Measurements from ENCODE around the gene BTRC.

DNA sequence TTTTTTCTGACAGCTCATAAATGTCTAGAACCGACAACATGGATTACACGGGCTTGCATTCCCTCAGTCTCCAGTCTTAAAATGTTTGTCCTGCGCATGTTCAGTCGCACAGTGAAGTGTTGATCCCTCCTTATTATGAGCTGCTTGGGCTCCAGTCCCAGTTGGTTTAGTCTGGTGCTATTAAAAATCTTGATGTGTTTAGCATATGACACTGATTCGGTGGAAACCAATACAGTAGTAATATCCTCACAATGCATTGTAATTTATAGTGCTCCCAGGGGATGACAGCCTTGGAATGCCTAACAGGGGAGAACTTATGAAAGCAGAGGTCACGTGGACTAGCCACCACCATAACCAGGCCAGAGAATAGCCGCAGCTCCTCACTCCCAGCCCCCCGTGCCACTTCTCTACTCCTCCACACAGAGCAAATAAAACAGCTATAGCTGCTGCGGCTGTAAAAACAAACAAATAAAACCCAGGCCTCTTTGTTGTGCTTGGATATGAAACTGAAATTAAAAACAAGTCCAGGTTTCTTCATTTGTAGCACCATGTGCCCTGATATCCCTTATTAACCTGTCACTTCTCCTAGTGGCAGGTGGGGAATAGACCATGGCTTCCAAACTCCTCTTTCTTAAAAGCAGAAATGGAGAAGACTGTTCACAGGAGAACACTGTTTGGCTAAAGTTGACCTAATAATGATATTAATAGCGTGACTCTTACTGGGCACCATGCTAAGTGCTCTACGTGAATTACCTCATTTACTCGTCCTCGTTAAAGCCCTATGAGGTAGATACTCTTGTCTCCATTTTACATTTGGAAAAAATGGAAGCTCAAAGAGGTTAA is 241.8 kb downstream of the BTRC start:
- no peak for TF ChIP-seq CTCF (conservative IDR thresholded peaks at IDR 0.05; ENCODE audit: low read depth, low read length)
- TF ChIP-seq EZH2 (IDR thresholded peaks at IDR 0.05; ENCODE audit: low read length, unreplicated experiment): no peak

Data from PC-3 (cell line).